ENCODE measurements around the gene INPP5B.
A peak's percentile ranks its signal among the peaks of the same experiment; 100 is the strongest.
"Not testable (repeated sequence)": the region's sequence is repeated elsewhere in the genome, so short reads cannot be mapped to it uniquely, and the experiment has no call there.

Gene INPP5B

GRCh38 chr1:37910886-37911285 is 36.0 kb downstream of the INPP5B start:
- DNase-seq, result not testable (repeated sequence)

GRCh38 chr1:37908531-37908930 is 38.3 kb downstream of the INPP5B start:
- DNase-seq, result not testable (repeated sequence)

- DNase-seq, result not testable (repeated sequence)
Observed at GRCh38 chr1:37907416-37908125, 39.3 kb downstream of the INPP5B start.

- DNase-seq, result not testable (repeated sequence)
Observed at GRCh38 chr1:37906591-37906990, 40.3 kb downstream of the INPP5B start.

GRCh38 chr1:37905727-37906126 is 41.1 kb downstream of the INPP5B start:
- no peak for DNase-seq

GRCh38 chr1:37903921-37904320 is 42.9 kb downstream of the INPP5B start:
- DNase-seq, result not testable (repeated sequence)

- no peak for DNase-seq
Observed at GRCh38 chr1:37902983-37903382, 43.9 kb downstream of the INPP5B start.

- no peak for DNase-seq
Observed at GRCh38 chr1:37901893-37902225, 45.0 kb downstream of the INPP5B start.

- no peak for DNase-seq
Observed at GRCh38 chr1:37901191-37901892, 45.5 kb downstream of the INPP5B start.

- DNase-seq, result not testable (repeated sequence)
Observed at GRCh38 chr1:37897563-37897962, 49.3 kb downstream of the INPP5B start.

- no peak for DNase-seq
Observed at GRCh38 chr1:37893673-37894072, 53.2 kb downstream of the INPP5B start.

- DNase-seq, result no peak
Observed at GRCh38 chr1:37892151-37893047, 54.5 kb downstream of the INPP5B start.

GRCh38 chr1:37890378-37891014 is 56.4 kb downstream of the INPP5B start:
- peak; percentile 46 for DNase-seq

GRCh38 chr1:37888022-37888700 is 58.7 kb downstream of the INPP5B start:
- no peak for DNase-seq

GRCh38 chr1:37884145-37884544 is 62.7 kb downstream of the INPP5B start:
- DNase-seq, result no peak

GRCh38 chr1:37883671-37884070 is 63.2 kb downstream of the INPP5B start:
- DNase-seq, result no peak

GRCh38 chr1:37879865-37880264 is 67.0 kb downstream of the INPP5B start:
- no peak for DNase-seq

- DNase-seq, result no peak
Observed at GRCh38 chr1:37878071-37878470, 68.8 kb downstream of the INPP5B start.

GRCh38 chr1:37875833-37876232 is 71.0 kb downstream of the INPP5B start:
- no peak for DNase-seq

- DNase-seq, result no peak
Observed at GRCh38 chr1:37872692-37873091, 74.2 kb downstream of the INPP5B start.

- no peak for DNase-seq
Observed at GRCh38 chr1:37868466-37868865, 78.4 kb downstream of the INPP5B start.

- DNase-seq, result no peak
Observed at GRCh38 chr1:37867784-37868183, 79.1 kb downstream of the INPP5B start.

All from NCI-H345 (cell line).